HG03457 (cell line): Measurements from ENCODE around the gene CACNG4.

ENCODE experiments used
- ATAC-seq: cut with Tn5 transposase; IDR thresholded peaks from one replicate; pipeline ENCODE4 v1.9.1; 2021; ENCODE audit warnings: moderate number of reproducible peaks; ENCODE audit not compliant: unreplicated experiment

CACNG4 gene

GRCh38 chr17:66983414-66984021, 19.0 kb downstream of the CACNG4 start:
- no peak for ATAC-seq

- ATAC-seq: no peak
Measured at GRCh38 chr17:66984730-66985129, 20.2 kb downstream of the CACNG4 start.

DNA sequence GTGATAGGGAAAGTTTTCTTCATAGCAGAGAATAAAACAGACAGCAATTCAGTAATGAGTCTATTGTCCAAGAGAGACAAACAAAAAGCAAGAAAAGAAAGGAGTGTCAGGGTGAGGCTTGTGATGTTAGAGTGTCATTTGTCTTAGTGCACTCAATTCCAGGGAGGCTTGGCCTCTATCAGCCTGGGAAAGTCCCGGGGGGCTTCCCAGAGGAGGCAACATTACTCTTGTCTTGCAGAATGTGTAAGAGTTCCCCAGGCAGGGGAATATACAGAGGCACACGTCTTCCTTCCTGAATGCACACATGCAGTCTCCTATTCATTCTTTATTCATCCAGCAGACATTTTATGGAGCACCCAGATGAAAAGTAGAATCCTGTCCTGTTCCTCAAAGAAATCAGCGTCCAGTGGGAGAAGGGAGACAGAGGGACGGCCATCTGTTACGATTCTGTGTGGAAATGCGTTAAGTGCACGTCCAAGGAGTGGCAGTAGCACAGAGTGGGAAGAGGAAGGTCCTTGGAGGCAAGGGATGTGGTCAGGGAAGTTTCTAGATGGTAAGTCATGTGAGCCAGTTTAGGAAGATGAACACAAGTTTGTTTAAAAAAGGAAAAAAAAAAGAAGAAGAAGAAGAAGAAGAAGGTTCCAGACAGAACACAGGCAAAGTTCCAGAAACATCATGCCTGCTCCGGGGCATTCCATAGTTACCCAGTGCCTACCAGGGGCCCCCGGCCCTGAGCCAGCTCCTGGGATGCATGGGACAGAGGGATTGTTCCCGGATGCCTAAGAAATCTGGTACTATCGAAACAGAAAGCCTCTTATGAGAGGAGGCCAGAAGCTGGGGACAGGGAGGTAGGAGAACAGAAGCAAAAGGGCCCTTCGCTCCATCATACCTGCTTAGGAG, 21.1 kb downstream of the CACNG4 start:
- ATAC-seq: no peak

GRCh38 chr17:66986659-66987058, 22.2 kb downstream of the CACNG4 start:
- ATAC-seq: no peak

- ATAC-seq: no peak
Measured at GRCh38 chr17:66987059-66987616, 22.6 kb downstream of the CACNG4 start.

GRCh38 chr17:66988069-66988798, 23.7 kb downstream of the CACNG4 start:
- no peak for ATAC-seq

DNA sequence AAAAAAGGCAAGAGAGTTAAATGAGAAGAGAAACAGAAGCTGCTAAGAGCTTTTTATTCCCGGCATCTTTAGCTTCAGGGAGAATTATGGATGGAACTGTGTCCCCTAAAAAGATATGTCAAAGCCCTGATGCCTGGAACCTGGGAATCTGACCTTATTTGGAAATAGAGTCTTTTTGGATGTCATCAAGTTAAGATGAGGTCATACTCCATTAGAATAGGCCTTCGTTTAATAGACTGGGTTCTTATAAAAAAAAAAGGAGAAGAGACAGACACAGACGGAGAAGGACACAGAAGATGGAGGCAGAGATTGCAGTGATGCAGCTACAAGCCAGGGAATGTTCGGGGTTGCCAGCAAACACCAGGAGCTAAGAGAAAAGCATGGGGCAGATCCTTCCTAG, 24.6 kb downstream of the CACNG4 start:
- ATAC-seq: no peak

DNA sequence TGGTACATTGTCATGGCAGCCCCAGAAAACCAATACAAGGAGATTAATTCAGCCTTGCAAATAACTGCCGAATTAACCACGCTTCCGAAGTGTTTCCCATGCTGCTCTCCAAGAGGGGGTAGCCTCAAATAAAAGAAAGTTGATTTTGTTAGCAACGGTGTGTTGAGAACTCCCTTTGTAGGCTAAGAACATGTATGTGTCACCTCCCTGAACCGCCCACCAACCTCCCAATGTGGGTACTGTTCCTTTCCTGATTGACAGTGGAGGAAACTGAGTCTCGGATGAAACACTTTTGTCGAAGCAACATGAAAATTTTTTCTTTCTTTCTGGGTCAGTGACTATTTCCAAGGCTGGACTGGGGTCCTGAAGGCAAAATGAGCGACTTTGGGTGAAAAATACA, 25.1 kb downstream of the CACNG4 start:
- no peak for ATAC-seq

GRCh38 chr17:66990047-66990446, 25.5 kb downstream of the CACNG4 start:
- no peak for ATAC-seq

- no peak for ATAC-seq
Measured at GRCh38 chr17:66992911-66993442, 28.5 kb downstream of the CACNG4 start.

GRCh38 chr17:66994361-66994760, 29.9 kb downstream of the CACNG4 start:
- no peak for ATAC-seq

DNA sequence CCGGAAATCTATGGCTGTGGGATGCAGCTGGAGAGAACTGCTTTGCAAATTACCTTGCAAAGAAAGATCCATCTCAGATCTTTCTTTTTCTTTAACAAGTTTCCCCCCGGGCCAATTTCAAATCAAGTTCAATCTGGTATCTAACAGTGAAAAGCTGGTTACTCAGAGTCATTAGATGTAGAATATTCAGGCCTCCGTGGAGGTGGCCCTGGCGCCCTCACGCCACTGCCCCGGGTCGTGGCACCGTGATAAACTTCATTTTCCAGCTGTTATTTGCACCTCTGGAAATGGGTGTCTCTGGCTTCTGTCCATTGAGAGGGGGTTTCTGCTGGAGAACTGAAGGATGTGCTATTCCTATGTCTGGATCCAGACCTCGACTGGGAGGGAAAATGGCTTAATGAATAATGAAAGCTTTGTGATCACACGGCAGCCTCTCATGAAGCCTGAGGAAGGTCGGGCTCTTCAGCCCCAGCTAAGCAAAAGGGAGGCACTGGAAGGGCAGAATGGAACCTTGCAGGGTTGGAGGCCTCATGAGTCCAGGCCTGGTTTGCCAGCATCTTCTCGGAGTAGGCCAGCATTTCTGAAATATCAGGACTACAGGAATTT, 30.5 kb downstream of the CACNG4 start:
- ATAC-seq: no peak

DNA sequence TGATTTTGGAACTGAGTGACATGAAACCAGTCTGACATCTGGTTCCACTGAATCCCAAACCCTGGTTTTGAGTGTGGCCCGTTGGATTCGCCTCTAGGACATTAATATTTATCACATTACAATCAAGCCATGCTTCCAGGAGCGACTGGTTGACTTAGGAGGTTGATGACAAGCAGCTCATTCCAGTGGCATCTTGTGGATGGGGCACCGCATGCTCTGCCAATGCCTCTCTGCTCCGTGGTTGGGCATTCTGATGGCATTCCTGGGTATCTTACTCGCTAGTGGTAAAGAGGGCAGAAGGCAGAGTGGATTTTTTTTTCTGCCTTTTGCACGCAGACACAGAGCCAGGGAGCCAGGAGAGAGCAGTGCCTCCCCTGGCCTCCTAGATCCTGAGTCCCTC, 31.4 kb downstream of the CACNG4 start:
- no peak for ATAC-seq

GRCh38 chr17:66996926-66997325, 32.4 kb downstream of the CACNG4 start:
- ATAC-seq: no peak

GRCh38 chr17:67003231-67003630, 38.7 kb downstream of the CACNG4 start:
- ATAC-seq: no peak

- ATAC-seq: no peak
Measured at GRCh38 chr17:67004181-67004580, 39.7 kb downstream of the CACNG4 start.

DNA sequence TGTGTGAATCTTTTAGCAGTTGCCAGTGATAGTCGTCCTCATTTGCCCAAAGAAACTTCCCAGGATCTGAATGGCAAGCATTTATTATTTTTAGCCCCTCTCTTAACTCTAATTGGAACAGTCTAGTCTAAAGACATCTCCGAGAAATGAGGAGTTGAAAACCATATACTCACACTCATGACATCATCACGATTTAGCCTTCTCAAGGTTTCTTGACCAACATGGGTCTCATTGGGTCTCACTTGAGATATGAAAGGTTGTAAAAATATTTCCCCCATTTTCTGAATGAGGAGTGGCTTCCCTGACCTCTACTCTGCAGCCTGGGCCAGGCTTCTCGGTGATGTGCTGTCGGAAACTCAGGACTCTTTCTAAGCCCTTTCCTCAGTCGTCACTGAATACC, 42.8 kb downstream of the CACNG4 start:
- no peak for ATAC-seq

- ATAC-seq: no peak
Measured at GRCh38 chr17:67008101-67008500, 43.6 kb downstream of the CACNG4 start.

GRCh38 chr17:67011527-67012175, 47.1 kb downstream of the CACNG4 start:
- no peak for ATAC-seq

DNA sequence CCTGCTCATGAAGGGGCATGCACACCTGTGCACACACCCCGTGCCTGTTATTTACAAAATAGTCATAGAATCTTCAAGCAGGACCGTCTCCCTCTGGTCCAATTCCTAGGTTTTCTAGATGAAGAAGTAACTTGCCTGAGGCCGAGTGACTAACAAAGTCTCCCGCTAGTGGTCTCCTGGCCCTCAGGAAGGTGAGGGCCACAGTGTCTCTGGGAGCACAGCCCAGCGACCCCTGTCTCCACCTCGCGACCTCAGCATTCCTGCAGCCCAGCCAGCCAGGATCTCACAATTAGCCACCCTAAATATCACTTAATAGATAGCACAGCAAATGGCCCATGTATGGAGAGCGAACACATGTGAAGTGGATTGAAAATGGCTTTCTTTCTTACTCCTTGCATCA, 49.4 kb downstream of the CACNG4 start:
- ATAC-seq: no peak
